ENCODE results near the gene SLC6A4. TPM values are rescaled to one million over a fixed set of nuclear protein-coding genes. Genes with fewer than 3 reads are reported as not detected.

SLC6A4 gene
- total and polyA plus RNA-seq, 4 donors: 0.05 to 0.70 TPM; not detected in 2

- Histone ChIP-seq H3K9me3 (ENCODE audit: control insufficient read depth in 4 of 4, low read length in 3 of 4) (no peaks in the 10 kb centered on the region), H3K36me3 (ENCODE audit: control insufficient read depth in 4 of 4, insufficient read depth in 3 of 4, low read depth in 1 of 4, low read length in 3 of 4) (peaks cover 10 to 32% (median 17%) of the 10 kb centered on the region in 4 donors), H3K9ac (ENCODE audit: low read depth in 1 of 2, low read length in 2 of 2) (no peak overlapping the region), H3K27me3 (ENCODE audit: control insufficient read depth in 4 of 4, insufficient read depth in 4 of 4, low read length in 3 of 4) (no peaks in the 10 kb centered on the region), H3K4me1 (ENCODE audit: control insufficient read depth in 4 of 4, insufficient read depth in 4 of 4, low read length in 3 of 4) (no peaks in the 10 kb centered on the region), H3K27ac (ENCODE audit: low read depth in 1 of 2, low read length in 2 of 2) (no peak overlapping the region), H3K4me3 (ENCODE audit: low read depth in 1 of 3, low read length in 3 of 3) (no peak overlapping the region)
- TF ChIP-seq JUND (IDR thresholded peaks at IDR 0.05) (no peak), HNF4A (conservative IDR thresholded peaks at IDR 0.05) (no peak), MAX (IDR thresholded peaks at IDR 0.05) (no peak), ATF3 (IDR thresholded peaks at IDR 0.05) (no peak), FOXA1 (IDR thresholded peaks at IDR 0.05) (no peak), RAD21 (IDR thresholded peaks at IDR 0.05) (no peak), GABPA (IDR thresholded peaks at IDR 0.05 in 1 of 2, conservative IDR thresholded peaks at IDR 0.05 in 1 of 2) (no peak), ZBTB33 (IDR thresholded peaks at IDR 0.05) (no peak), HNF4G (IDR thresholded peaks at IDR 0.05) (no peak), EGR1 (IDR thresholded peaks at IDR 0.05; ENCODE audit: low read depth in 2 of 2) (no peak), RXRA (IDR thresholded peaks at IDR 0.05) (no peak), TAF1 (conservative IDR thresholded peaks at IDR 0.05) (no peak), CTCF (IDR thresholded peaks at IDR 0.05; ENCODE audit: low read depth, low read length, missing input control) (no peak), REST (IDR thresholded peaks at IDR 0.05) (no peak), SP1 (IDR thresholded peaks at IDR 0.05) (no peak), FOXA2 (IDR thresholded peaks at IDR 0.05) (no peak), YY1 (IDR thresholded peaks at IDR 0.05) (no peak), NR2F2 (IDR thresholded peaks at IDR 0.05) (no peak)
- WGBS: 96% methylated on average over 6 of the region's 6 CpGs
- no peak for DNase-seq (ENCODE audit: low spot score)
Observed at GRCh38 chr17:30273373-30273772, 37.9 kb upstream of the SLC6A4 start.

Measured in liver (tissue), 9 donors.